Tibial nerve (tissue), 4 donors: ENCODE data around the gene LRRC47. TPM values are rescaled to one million over a fixed set of nuclear protein-coding genes. Genes with fewer than 3 reads are reported as not detected.

Source experiments
- DNase-seq, 2 donors: peaks; one replicate each; pipeline ENCODE4 v3.0.0-alpha.2; 2019; ENCODE audit warnings: low spot score in 2 of 2
- H3K27ac ChIP-seq, 4 donors: fragments of 200-600 bp; sonication (generic) in 3 of 4; one replicate each; pipeline ENCODE4 v1.5.1; 2017 to 2019; ENCODE audit warnings: mild to moderate bottlenecking in 1 of 4
- H3K27me3 ChIP-seq, 2 donors: fragments of 200-600 bp; sonication (generic) in 1 of 2; one replicate each; pipeline versions ENCODE4 v1.5.1 to v1.6.0; 2017 to 2019
- H3K36me3 ChIP-seq, 3 donors: fragments of 200-600 bp; sonication (generic); one replicate each; pipeline ENCODE4 v1.5.1; 2018 to 2019
- H3K4me1 ChIP-seq, 4 donors: fragments of 200-600 bp; sonication (generic) in 3 of 4; one replicate each; pipeline ENCODE4 v1.5.1; 2017 to 2019
- H3K4me3 ChIP-seq, 4 donors: fragments of 200-600 bp; sonication (generic) in 3 of 4; one replicate each; pipeline ENCODE4 v1.5.1; 2017 to 2019; ENCODE audit warnings: mild to moderate bottlenecking in 1 of 4, moderate library complexity in 1 of 4
- H3K9me3 ChIP-seq, 4 donors: fragments of 200-600 bp; sonication (generic) in 3 of 4; one replicate each; pipeline ENCODE4 v1.5.1; 2017 to 2019
- EP300 ChIP-seq, 2 donors: sonication (generic); formaldehyde crosslinking; IDR thresholded peaks; one replicate each; pipeline ENCODE4 v1.6.1; 2017; ENCODE audit warnings: antibody characterized with exemption in 2 of 2, mild to moderate bottlenecking in 1 of 2
- POLR2A ChIP-seq, 2 donors: fragments of 450-650 bp; IDR thresholded peaks; one replicate each; pipeline ENCODE4 v1.6.1; 2017; ENCODE audit warnings: antibody characterized with exemption in 2 of 2, mild to moderate bottlenecking in 2 of 2, moderate library complexity in 2 of 2
- WGBS, 2 donors: methylation state at CpG; one replicate each; pipeline ENCODE4 v1.1.5; 2018; 5-methylcytosine and 5-hydroxymethylcytosine counted together
- total RNA-seq, 4 donors: library from RNA; depleted of rRNA; stranded (reverse); fragments of >200 nt; gene quantifications; one replicate each; pipeline ENCODE4 v1.1.0, GENCODE V29; 2016
- TF ChIP-seq, protein P1 (sequence below), 5 experiments: fragments of 200-600 bp in 3 of 5; fragments of 450-650 bp in 2 of 5; sonication (generic) in 3 of 5; IDR thresholded peaks; one replicate each; pipeline ENCODE4 v1.5.1; 2016 to 2019; ENCODE audit warnings: antibody characterized with exemption in 5 of 5, mild to moderate bottlenecking in 3 of 5, moderate library complexity in 2 of 5

LRRC47 gene
- total RNA-seq, 4 donors from 2014 or later, result 40.8 to 46.3 (median 42.6) TPM

GRCh38 chr1:3817821-3818597 is 21.7 kb upstream of the LRRC47 start:
- H3K27me3 ChIP-seq, result no peaks in the 10 kb centered on the region
- H3K4me3 ChIP-seq, result no peak overlapping the region
- no peak overlapping the region for H3K27ac ChIP-seq
- TF ChIP-seq EP300 (IDR thresholded peaks at IDR 0.05), result no peak
- TF ChIP-seq, protein P1, sequence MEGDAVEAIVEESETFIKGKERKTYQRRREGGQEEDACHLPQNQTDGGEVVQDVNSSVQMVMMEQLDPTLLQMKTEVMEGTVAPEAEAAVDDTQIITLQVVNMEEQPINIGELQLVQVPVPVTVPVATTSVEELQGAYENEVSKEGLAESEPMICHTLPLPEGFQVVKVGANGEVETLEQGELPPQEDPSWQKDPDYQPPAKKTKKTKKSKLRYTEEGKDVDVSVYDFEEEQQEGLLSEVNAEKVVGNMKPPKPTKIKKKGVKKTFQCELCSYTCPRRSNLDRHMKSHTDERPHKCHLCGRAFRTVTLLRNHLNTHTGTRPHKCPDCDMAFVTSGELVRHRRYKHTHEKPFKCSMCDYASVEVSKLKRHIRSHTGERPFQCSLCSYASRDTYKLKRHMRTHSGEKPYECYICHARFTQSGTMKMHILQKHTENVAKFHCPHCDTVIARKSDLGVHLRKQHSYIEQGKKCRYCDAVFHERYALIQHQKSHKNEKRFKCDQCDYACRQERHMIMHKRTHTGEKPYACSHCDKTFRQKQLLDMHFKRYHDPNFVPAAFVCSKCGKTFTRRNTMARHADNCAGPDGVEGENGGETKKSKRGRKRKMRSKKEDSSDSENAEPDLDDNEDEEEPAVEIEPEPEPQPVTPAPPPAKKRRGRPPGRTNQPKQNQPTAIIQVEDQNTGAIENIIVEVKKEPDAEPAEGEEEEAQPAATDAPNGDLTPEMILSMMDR (IDR thresholded peaks at IDR 0.05), result no peak
- no peak for TF ChIP-seq POLR2A (IDR thresholded peaks at IDR 0.05)
- WGBS, 2 donors, result 92 to 93% methylated on average over 28 of the region's 28 CpGs
- H3K4me1 ChIP-seq, result no peaks in the 10 kb centered on the region
- no peak for DNase-seq
- peaks cover 0 to 95% (median 9%) of the 10 kb centered on the region in 3 donors for H3K36me3 ChIP-seq
- no peaks in the 10 kb centered on the region for H3K9me3 ChIP-seq

- no peak overlapping the region for H3K27ac ChIP-seq
- H3K36me3 ChIP-seq, result peaks cover 0 to 87% (median 9%) of the 10 kb centered on the region in 3 donors
- H3K9me3 ChIP-seq, result no peaks in the 10 kb centered on the region
- H3K4me3 ChIP-seq, result no peak overlapping the region
- whole genome bisulfite sequencing, 2 donors, result 89 to 90% methylated on average over 16 to 17 of the region's 17 CpGs
- no peak for TF ChIP-seq POLR2A (IDR thresholded peaks at IDR 0.05)
- no peak for TF ChIP-seq EP300 (IDR thresholded peaks at IDR 0.05)
- TF ChIP-seq, protein P1 (IDR thresholded peaks at IDR 0.05), result no peak
- DNase-seq, result no peak
- no peaks in the 10 kb centered on the region for H3K27me3 ChIP-seq
- no peaks in the 10 kb centered on the region for H3K4me1 ChIP-seq
Observed at GRCh38 chr1:3817138-3817740, 20.9 kb upstream of the LRRC47 start.

DNA sequence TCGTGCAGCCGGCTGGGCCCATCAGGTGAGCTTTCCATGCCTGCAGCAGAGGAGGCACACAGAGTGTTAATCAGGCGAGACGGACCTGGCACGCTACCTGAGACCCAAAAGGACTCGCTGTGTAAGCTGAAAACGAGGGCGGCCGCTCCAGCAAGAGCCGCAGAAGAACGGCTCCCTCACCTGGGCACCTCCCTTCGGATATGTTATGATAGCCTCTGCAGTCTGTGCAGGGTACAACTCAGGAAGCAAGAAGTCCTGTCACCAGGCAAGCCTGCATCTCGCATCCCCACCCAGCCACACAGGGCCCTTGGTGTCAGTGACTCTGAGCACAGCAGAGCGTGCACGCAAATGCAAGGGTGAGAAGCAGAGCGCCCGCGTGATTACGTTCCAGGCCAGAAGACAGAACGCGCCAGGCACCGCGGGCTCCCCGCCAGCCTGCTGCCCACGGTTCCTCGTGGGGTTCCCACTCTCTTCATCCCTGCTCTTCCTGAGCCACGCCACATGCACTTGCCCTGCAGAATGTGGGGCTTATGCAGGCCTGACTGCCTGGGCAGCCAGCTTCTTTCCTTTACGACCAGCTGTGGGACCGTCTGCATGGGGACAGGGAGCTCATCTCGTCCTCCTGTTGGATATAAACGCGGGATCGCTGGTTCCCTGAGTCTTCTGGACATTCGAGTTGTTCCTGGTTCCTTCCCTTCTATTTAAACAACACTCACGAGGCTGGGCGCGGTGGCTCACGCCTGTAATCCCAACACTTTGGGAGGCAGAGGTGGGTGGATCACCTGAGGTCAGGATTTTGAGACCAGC is 20.2 kb upstream of the LRRC47 start:
- WGBS, 2 donors, result 88 to 90% methylated on average over 38 of the region's 38 CpGs
- TF ChIP-seq POLR2A (IDR thresholded peaks at IDR 0.05) (no peak), EP300 (IDR thresholded peaks at IDR 0.05) (no peak)
- TF ChIP-seq, protein P1 (IDR thresholded peaks at IDR 0.05), result no peak
- no peak overlapping the region for H3K4me3 ChIP-seq
- no peaks in the 10 kb centered on the region for H3K4me1 ChIP-seq
- H3K27me3 ChIP-seq, result no peaks in the 10 kb centered on the region
- no peak overlapping the region for H3K27ac ChIP-seq
- H3K9me3 ChIP-seq, result no peaks in the 10 kb centered on the region
- peaks cover 0 to 80% (median 9%) of the 10 kb centered on the region in 3 donors for H3K36me3 ChIP-seq
- no peak for DNase-seq

DNA sequence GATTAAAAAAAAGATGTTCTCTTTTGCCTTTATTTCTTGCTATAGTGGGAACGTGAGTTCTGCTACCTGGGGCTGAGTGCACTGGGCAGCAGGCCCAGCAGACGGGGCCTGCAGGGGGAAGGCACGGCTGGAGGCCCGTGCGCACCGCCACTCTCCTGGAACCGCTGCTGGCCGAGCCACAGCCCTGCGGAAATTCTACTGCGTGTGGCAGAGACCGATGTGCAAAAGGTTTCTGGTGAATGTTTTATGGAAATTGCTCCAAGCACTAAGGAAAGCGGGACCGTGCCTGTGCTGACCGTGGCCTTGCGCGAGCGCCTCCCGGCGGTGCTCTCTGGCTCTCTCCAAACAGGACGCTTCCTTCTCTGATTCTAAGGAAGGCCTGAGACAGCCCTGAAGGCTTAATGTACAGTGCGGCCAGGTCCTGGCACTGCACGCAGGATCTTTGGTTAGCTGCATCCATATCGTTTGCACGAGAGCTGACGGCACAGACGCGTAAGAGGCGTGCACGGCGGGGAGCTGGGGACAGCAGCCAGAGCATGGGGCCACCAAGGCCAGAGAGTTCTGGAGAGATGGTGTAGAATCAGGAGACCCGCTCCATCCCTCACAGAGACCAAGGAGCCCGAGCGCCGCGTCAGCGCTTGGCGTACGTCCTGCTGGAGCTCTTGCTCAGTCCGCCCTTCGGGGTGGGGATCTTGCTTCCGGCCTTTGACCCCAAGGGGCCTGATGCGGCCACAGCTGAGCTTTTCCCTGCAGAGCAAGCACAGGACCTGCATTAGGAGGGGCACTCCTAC is 18.7 kb upstream of the LRRC47 start:
- no peak overlapping the region for H3K4me3 ChIP-seq
- no peak overlapping the region for H3K27ac ChIP-seq
- no peak for DNase-seq
- no peaks in the 10 kb centered on the region for H3K9me3 ChIP-seq
- WGBS, 2 donors, result 88 to 91% methylated on average over 41 to 42 of the region's 42 CpGs
- TF ChIP-seq EP300 (IDR thresholded peaks at IDR 0.05) (no peak), POLR2A (IDR thresholded peaks at IDR 0.05) (no peak)
- TF ChIP-seq, protein P1 (IDR thresholded peaks at IDR 0.05), result no peak
- H3K36me3 ChIP-seq, result peaks cover 0 to 64% (median 0%) of the 10 kb centered on the region in 3 donors
- no peaks in the 10 kb centered on the region for H3K4me1 ChIP-seq
- no peaks in the 10 kb centered on the region for H3K27me3 ChIP-seq
